H1 (cell line): Measurements from ENCODE around the gene LCE1F. TPM values are rescaled to one million over a fixed set of nuclear protein-coding genes. Genes with fewer than 3 reads are reported as not detected.

Experiments used
- CTCF ChIA-PET: fragments of 300-600 bp; sonication (Branson Sonifier 250); formaldehyde crosslinking; loops from one replicate; lab custom pipeline; 2021; ENCODE audit not compliant: partially characterized antibody; lab: Charles Lee
- POLR2A ChIA-PET: fragments of 300-600 bp; sonication (Branson Sonifier 250); formaldehyde crosslinking; loops from one replicate; lab custom pipeline; 2021; ENCODE audit warnings: inconsistent platforms; ENCODE audit not compliant: partially characterized antibody; lab: Charles Lee
- DNase-seq, 2 experiments: peaks; one replicate each; pipeline versions ENCODE4 v3.0.0 to v3.0.0-alpha.2; 2010 to 2022; ENCODE audit warnings: low spot score in 2 of 2, low read depth in 1 of 2, mixed read lengths in 1 of 2
- FAIRE-seq: peaks from 2 replicates; lab custom pipeline; 2011; peaks lifted over from hg19 to GRCh38; lab: Jason Lieb, UNC
- H2AFZ ChIP-seq: 2 replicates; pipeline ENCODE4 v1.8.1; 2012; ENCODE audit warnings: low read length, inconsistent platforms
- H2AK5ac ChIP-seq: 2 replicates; pipeline ENCODE4 v1.6.1; 2013; ENCODE audit warnings: low read depth, low read length
- H2BK120ac ChIP-seq: replicated peaks from 2 replicates; pipeline ENCODE3; 2013; ENCODE audit warnings: low read depth, low read length, inconsistent platforms
- H2BK12ac ChIP-seq: 2 replicates; pipeline ENCODE4 v1.6.1; 2013; ENCODE audit warnings: low read depth, low read length
- H2BK15ac ChIP-seq: 2 replicates; pipeline ENCODE4 v1.6.1; 2013; ENCODE audit warnings: low read length
- H2BK20ac ChIP-seq: 2 replicates; pipeline ENCODE4 v1.6.1; 2013; ENCODE audit warnings: low read length
- H2BK5ac ChIP-seq: 2 replicates; pipeline ENCODE4 v1.6.1; 2013; ENCODE audit warnings: low read depth, low read length
- H3K14ac ChIP-seq: 2 replicates; pipeline ENCODE4 v1.6.1; 2013; ENCODE audit warnings: inconsistent platforms; ENCODE audit not compliant: insufficient read length
- H3K18ac ChIP-seq: 2 replicates; pipeline ENCODE4 v1.6.1; 2013; ENCODE audit warnings: low read length; ENCODE audit errors: extremely low read depth
- H3K23ac ChIP-seq: 2 replicates; pipeline ENCODE4 v1.6.1; 2013; ENCODE audit warnings: inconsistent platforms; ENCODE audit not compliant: insufficient read length
- H3K23me2 ChIP-seq: 2 replicates; pipeline ENCODE4 v1.6.1; 2013; ENCODE audit warnings: low read depth, low read length
- H3K27ac ChIP-seq: 2 replicates; pipeline ENCODE4 v1.6.1; 2011; ENCODE audit warnings: low read depth, low read length, inconsistent platforms
- H3K27me3 ChIP-seq, 4 experiments: replicated peaks in 1 of 4; 1 replicate in 1 of 4; 2 replicates in 3 of 4; pipeline versions ENCODE4 v1.6.1 to v1.8.1; 2011 to 2013; ENCODE audit warnings: low read length in 3 of 4, mild to moderate bottlenecking in 3 of 4, inconsistent platforms in 2 of 4, mixed read lengths in 2 of 4, moderate library complexity in 1 of 4; ENCODE audit not compliant: control insufficient read depth in 3 of 4, insufficient read depth in 3 of 4; ENCODE audit errors: extremely low read depth in 1 of 4
- H3K36me3 ChIP-seq, 4 experiments: 2 replicates each; pipeline versions ENCODE4 v1.6.1 to v1.8.1; 2011 to 2013; ENCODE audit warnings: mild to moderate bottlenecking in 4 of 4, low read length in 3 of 4, moderate library complexity in 2 of 4, control low read depth in 1 of 4, inconsistent platforms in 1 of 4; ENCODE audit not compliant: insufficient read depth in 4 of 4, control insufficient read depth in 2 of 4
- H3K4ac ChIP-seq: replicated peaks from 2 replicates; pipeline ENCODE3; 2013; ENCODE audit warnings: low read length, low read depth, mixed read lengths, inconsistent platforms; ENCODE audit not compliant: insufficient read length
- H3K4me1 ChIP-seq, 4 experiments: replicated peaks in 1 of 4; 1 replicate in 1 of 4; 2 replicates in 3 of 4; pipeline versions ENCODE4 v1.6.1 to v1.8.1; 2011 to 2013; ENCODE audit warnings: low read length in 3 of 4, inconsistent platforms in 2 of 4, mixed read lengths in 1 of 4; ENCODE audit not compliant: insufficient read depth in 4 of 4, control insufficient read depth in 3 of 4
- H3K4me2 ChIP-seq, 2 experiments: 2 replicates each; pipeline versions ENCODE4 v1.6.1 to v1.8.1; 2011 to 2013; ENCODE audit warnings: low read depth in 2 of 2, low read length in 2 of 2, control low read depth in 1 of 2, inconsistent platforms in 1 of 2, mild to moderate bottlenecking in 1 of 2; ENCODE audit not compliant: insufficient read depth in 1 of 2
- H3K4me3 ChIP-seq, 4 experiments: fragments of 200-600, 300-600 bp in 1 of 4; sonication (generic), shearing (Covaris generic), sonication (Bioruptor Twin) in 1 of 4; 2 replicates each; pipeline versions ENCODE4 v1.5.1 to v1.8.1; 2011 to 2016; ENCODE audit warnings: low read length in 4 of 4, low read depth in 3 of 4, control low read depth in 2 of 4, inconsistent platforms in 2 of 4, mild to moderate bottlenecking in 2 of 4, mixed read lengths in 1 of 4, moderate library complexity in 1 of 4; ENCODE audit not compliant: insufficient read depth in 2 of 4; ENCODE audit errors: extremely low read depth in 1 of 4
- H3K56ac ChIP-seq: replicated peaks from 2 replicates; pipeline ENCODE3; 2013; ENCODE audit warnings: low read depth, mild to moderate bottlenecking, mixed read lengths, low read length, inconsistent platforms; ENCODE audit not compliant: insufficient read length
- H3K79me1 ChIP-seq: 2 replicates; pipeline ENCODE4 v1.6.1; 2013; ENCODE audit warnings: low read depth, low read length, control low read depth
- H3K79me2 ChIP-seq, 2 experiments: 2 replicates each; pipeline versions ENCODE4 v1.6.1 to v1.8.1; 2012 to 2013; ENCODE audit warnings: low read length in 2 of 2, mild to moderate bottlenecking in 2 of 2, inconsistent platforms in 1 of 2; ENCODE audit not compliant: insufficient read depth in 2 of 2, control insufficient read depth in 1 of 2
- H3K9ac ChIP-seq, 4 experiments: replicated peaks in 1 of 4; 1 replicate in 1 of 4; 2 replicates in 3 of 4; pipeline versions ENCODE4 v1.6.1 to v1.8.1; 2011 to 2013; ENCODE audit warnings: low read depth in 3 of 4, low read length in 3 of 4, control low read depth in 2 of 4, mild to moderate bottlenecking in 2 of 4, moderate library complexity in 2 of 4, inconsistent platforms in 1 of 4; ENCODE audit errors: extremely low read depth in 1 of 4
- H3K9me3 ChIP-seq, 2 experiments: 2 replicates each; pipeline versions ENCODE4 v1.6.1 to v1.8.1; 2012 to 2013; ENCODE audit warnings: mild to moderate bottlenecking in 2 of 2, moderate library complexity in 2 of 2, control low read depth in 1 of 2, inconsistent platforms in 1 of 2, low read depth in 1 of 2, low read length in 1 of 2, mixed read lengths in 1 of 2; ENCODE audit not compliant: insufficient read depth in 2 of 2
- H4K20me1 ChIP-seq, 2 experiments: replicated peaks in 1 of 2; 2 replicates each; pipeline versions ENCODE3 to v1.8.1; 2011 to 2013; ENCODE audit warnings: inconsistent platforms in 2 of 2, low read length in 2 of 2, mild to moderate bottlenecking in 1 of 2; ENCODE audit not compliant: insufficient read depth in 2 of 2, control insufficient read depth in 1 of 2
- H4K5ac ChIP-seq: 2 replicates; pipeline ENCODE4 v1.6.1; 2013; ENCODE audit warnings: low read length, low read depth, mixed read lengths, inconsistent platforms; ENCODE audit not compliant: insufficient read length
- H4K8ac ChIP-seq: 2 replicates; pipeline ENCODE4 v1.8.0; 2013; ENCODE audit warnings: mild to moderate bottlenecking, moderate library complexity, low read length, inconsistent platforms; ENCODE audit not compliant: insufficient read depth; ENCODE audit errors: extremely low read depth
- H4K91ac ChIP-seq: replicated peaks from 2 replicates; pipeline ENCODE3; 2013; ENCODE audit warnings: low read length, mixed read lengths, inconsistent platforms; ENCODE audit not compliant: insufficient read length
- SP1 ChIP-seq: IDR thresholded peaks from 2 replicates; pipeline ENCODE4 v1.6.1; 2011; ENCODE audit warnings: low read depth, low read length
- SUZ12 ChIP-seq: fragments of 200-600 bp; sonication (generic); IDR thresholded peaks from 2 replicates; pipeline ENCODE4 v1.6.1; 2012; ENCODE audit warnings: mild to moderate bottlenecking, inconsistent platforms, low read length, moderate library complexity, mixed read lengths
- WGBS, 2 experiments: shearing (Covaris generic) in 1 of 2; methylation state at CpG; one replicate each; pipeline versions ENCODE4 v1.1.6 to v1.1.7; 2013 to 2015; ENCODE audit warnings: low lambda C conversion rate in 2 of 2, mixed read lengths in 2 of 2, inconsistent platforms in 1 of 2, low coverage in 1 of 2, missing lambda C conversion rate in 1 of 2; ENCODE audit not compliant: insufficient replicate concordance in 2 of 2, insufficient coverage in 1 of 2, insufficient read length in 1 of 2; ENCODE audit errors: extremely low coverage in 1 of 2, missing lambda C conversion rate in 1 of 2; 5-methylcytosine and 5-hydroxymethylcytosine counted together
- polyA plus RNA-seq, 7 experiments: library from polyadenylated mRNA; depleted of rRNA in 3 of 7; stranded (reverse) in 5 of 7; unstranded in 2 of 7; fragments of >200 nt in 5 of 7; fragments of 200-250 nt in 2 of 7; gene quantifications; 1 replicate in 5 of 7; 2 replicates in 1 of 7; 4 replicates in 1 of 7; pipeline versions ENCODE4 v1.2.1 to v1.2.3, GENCODE V29; 2011 to 2013; ENCODE audit warnings: missing spikeins in 2 of 7, mixed read lengths in 2 of 7
- total RNA-seq: library from RNA; stranded (reverse); fragmentation: NEBNext Ultra II Directional; extraction: Animal tissue kit (Norgen Biotek cat#: 25700); gene quantifications from 2 replicates; pipeline ENCODE4 v1.2.1, GENCODE V29; 2021

Gene LCE1F
- total and polyA plus RNA-seq, 2 of the 8 experiments (the other 6 are each of a cell fraction or from before 2014, with no cell fraction given), result not detected

DNA sequence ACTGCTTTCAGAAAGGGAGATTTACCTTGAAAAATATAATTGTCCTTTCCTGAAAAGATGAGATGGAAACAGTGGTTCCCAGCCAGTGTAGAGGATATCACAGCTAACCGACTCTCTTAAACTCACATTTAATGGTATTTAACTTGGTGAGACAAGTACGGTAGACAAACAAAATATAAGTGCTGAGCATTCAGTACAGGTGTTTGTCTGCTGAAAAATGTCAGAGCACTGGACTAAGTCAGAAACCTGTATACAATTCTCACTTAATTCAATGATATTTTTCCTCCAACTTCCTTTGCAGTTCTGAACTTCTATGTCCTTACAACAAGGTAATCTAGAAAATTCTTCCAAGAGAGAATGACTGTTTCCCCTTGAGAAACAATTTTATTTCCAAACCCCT, 36.7 kb downstream of the LCE1F start, which contains the start of gene LCE1B:
LCE1B (plus strand) TSS at position 301 of the 400 bp plus-strand sequence. CDS start 476 bp downstream, outside the sequence.
- peaks cover 51 to 78% of the 10 kb centered on the region in 2 experiments for H3K9me3 ChIP-seq
- no peak for FAIRE-seq

More for the DNA sequence above, 36.7 kb downstream of the LCE1F start, which contains the start of gene LCE1B:
- CTCF ChIA-PET, result no interaction called here
- no peaks in the 10 kb centered on the region for H3K23me2 ChIP-seq
- H2BK15ac ChIP-seq, result no peak within 1 kb of the TSS
- no peaks in the 10 kb centered on the region for H3K4me1 ChIP-seq
- no peak within 1 kb of the TSS for H3K23ac ChIP-seq
- TF ChIP-seq SP1, result no peak
- no peak for TF ChIP-seq SUZ12
- H3K4me2 ChIP-seq, result no peak within 1 kb of the TSS
- H3K14ac ChIP-seq, result no peak within 1 kb of the TSS
- no peak within 1 kb of the TSS for H2AFZ ChIP-seq
- no peak within 1 kb of the TSS for H4K91ac ChIP-seq
- H2BK5ac ChIP-seq, result no peak within 1 kb of the TSS
- H3K36me3 ChIP-seq, result no peaks in the 10 kb centered on the region
- 84% methylated on average over 2 of the region's 2 CpGs; no CpG with 5 or more reads in 1 of the 2 experiments for WGBS, 2 experiments
- DNase-seq, result no peak
- no peak within 1 kb of the TSS for H3K4me3 ChIP-seq
- H3K18ac ChIP-seq, result no peak within 1 kb of the TSS
- H3K27me3 ChIP-seq, result no peaks in the 10 kb centered on the region
- H2BK12ac ChIP-seq, result no peak within 1 kb of the TSS
- no peaks in the 10 kb centered on the region for H3K79me1 ChIP-seq
- no peak within 1 kb of the TSS for H2BK20ac ChIP-seq
- no peak within 1 kb of the TSS for H3K27ac ChIP-seq
- no peak within 1 kb of the TSS for H3K4ac ChIP-seq
- POLR2A ChIA-PET, result no interaction called here
- no peaks in the 10 kb centered on the region for H4K20me1 ChIP-seq
- H3K79me2 ChIP-seq, result no peaks in the 10 kb centered on the region
- no peak within 1 kb of the TSS for H4K8ac ChIP-seq
- H2BK120ac ChIP-seq, result no peak within 1 kb of the TSS
- H4K5ac ChIP-seq, result no peak within 1 kb of the TSS
- no peak within 1 kb of the TSS for H3K9ac ChIP-seq
- no peak within 1 kb of the TSS for H3K56ac ChIP-seq
- no peak within 1 kb of the TSS for H2AK5ac ChIP-seq
